ENCODE data around the gene ZC3H18.

DNA sequence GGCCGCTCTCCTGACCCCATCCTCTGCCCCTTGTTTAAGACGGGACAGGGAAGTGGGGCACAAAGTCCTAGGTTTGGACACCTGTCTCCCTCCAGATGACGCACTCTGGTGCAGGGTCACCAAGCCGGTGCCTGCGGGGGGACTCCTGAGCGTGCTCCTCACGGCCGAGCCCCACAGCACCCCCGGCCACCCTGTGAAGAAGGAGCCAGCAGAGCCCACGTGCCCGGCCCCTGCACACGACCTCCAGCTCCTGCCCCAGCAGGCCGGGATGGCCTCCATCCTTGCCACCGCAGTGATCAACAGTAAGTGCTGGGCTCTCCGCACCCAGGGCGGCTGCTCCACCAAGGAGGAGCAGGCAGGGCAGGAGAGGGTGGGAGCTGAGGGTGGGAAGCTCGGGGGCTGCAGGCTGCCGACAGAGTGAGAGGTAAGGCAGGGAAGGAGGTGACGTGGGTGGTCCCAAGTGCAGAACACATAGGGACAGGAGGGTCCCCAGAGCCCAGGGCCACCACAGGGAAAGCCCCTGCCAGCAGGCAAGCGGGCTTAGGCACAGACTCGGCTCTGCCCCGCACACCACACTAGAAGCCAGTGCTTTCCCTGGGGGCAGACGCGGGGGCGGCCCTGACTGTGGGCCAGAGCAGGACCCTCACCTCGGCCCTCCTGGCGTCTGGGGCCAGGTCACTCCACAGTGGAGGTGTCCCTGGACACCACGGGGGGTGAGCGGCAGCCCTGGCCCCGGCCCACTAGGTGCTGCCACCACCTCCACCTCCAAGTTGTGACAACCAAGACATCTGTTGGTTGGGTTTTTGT is 42.1 kb upstream of the ZC3H18 start:
- TF ChIP-seq, protein P1, sequence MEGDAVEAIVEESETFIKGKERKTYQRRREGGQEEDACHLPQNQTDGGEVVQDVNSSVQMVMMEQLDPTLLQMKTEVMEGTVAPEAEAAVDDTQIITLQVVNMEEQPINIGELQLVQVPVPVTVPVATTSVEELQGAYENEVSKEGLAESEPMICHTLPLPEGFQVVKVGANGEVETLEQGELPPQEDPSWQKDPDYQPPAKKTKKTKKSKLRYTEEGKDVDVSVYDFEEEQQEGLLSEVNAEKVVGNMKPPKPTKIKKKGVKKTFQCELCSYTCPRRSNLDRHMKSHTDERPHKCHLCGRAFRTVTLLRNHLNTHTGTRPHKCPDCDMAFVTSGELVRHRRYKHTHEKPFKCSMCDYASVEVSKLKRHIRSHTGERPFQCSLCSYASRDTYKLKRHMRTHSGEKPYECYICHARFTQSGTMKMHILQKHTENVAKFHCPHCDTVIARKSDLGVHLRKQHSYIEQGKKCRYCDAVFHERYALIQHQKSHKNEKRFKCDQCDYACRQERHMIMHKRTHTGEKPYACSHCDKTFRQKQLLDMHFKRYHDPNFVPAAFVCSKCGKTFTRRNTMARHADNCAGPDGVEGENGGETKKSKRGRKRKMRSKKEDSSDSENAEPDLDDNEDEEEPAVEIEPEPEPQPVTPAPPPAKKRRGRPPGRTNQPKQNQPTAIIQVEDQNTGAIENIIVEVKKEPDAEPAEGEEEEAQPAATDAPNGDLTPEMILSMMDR (conservative IDR thresholded peaks at IDR 0.05), result no peak
- TF ChIP-seq ZFX (IDR thresholded peaks at IDR 0.05), result no peak
